ENCODE measurements around the gene TMEM174.

The TMEM174 gene

GRCh38 chr5:73154208-73155006, 18.6 kb upstream of the TMEM174 start:
- DNase-seq, result no peak

DNA sequence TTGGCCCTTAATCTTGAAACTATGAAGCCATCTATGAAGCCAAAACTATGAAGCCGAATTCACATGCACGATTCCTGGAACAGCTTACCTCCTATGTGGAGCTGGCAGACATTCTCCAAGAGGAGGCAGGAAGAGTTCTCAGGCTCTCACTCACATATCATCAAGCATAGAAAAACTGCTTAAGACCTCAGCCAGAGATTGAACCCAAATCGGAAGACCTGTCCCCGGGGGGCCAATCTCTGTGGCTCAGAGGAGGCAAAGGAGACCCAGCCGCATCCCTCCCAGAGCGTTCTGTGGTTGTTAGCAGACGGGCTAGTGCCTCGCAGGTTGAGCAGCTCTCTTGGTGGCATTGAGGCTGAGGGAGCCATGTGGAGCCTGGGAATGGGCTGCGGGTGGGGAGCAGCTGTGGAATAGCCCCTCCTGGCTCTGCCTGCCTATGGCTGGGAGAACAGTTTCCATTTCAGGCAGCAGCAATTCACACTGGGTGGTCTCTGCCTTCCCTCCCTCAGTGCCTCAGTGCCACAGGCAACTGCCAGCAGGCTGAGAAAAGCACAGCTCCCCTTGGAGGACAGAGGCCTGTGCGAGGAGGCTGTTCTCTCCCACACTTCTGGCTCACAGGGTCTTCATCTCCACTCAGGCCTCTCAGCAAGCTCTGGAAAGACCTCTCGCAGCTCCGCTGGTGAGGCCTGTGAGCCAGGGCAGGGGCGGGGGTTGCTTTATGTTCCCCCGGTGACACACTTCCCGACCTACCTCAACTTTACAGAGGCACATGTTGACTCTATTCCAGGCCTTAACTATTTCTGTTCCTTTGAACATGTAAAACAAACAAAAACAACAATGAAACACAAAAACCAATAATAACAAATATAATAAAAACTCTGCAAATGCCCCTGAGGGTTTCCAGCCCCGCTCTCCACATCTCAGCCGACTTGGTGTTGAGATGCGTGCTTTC, 17.4 kb upstream of the TMEM174 start:
- no peak for DNase-seq

GRCh38 chr5:73157414-73158303, 15.3 kb upstream of the TMEM174 start:
- no peak for DNase-seq

GRCh38 chr5:73158313-73158712, 14.7 kb upstream of the TMEM174 start:
- no peak for DNase-seq

GRCh38 chr5:73160239-73160671, 12.7 kb upstream of the TMEM174 start:
- peak in 1 of 2 donors; percentile 37 for DNase-seq

GRCh38 chr5:73170522-73170921, 2.5 kb upstream of the TMEM174 start:
- peak in 1 of 2 donors; percentile 19 for DNase-seq

DNA sequence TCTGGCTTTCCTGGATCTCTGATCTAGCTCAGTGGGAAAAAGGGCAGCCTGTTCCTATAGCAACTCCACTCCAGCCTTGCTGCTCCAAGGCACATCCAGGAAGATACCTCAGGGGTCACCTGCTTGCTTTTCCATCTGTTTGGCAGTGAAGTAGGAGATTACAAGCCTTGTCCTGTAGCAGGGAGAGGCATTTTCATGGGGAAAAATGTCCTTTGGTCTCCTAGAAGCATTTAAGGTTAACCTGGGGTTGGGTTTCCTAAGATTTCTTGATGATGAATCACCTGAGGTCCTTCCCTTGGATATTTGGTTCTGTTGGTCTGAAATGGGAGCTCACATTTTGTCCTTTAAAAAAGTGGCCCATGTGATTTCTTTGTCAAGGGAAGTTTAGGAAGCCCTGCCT, 1.5 kb upstream of the TMEM174 start:
- DNase-seq, result no peak

GRCh38 chr5:73174100-73174815, 1.3 kb downstream of the TMEM174 start:
- DNase-seq, result no peak

DNA sequence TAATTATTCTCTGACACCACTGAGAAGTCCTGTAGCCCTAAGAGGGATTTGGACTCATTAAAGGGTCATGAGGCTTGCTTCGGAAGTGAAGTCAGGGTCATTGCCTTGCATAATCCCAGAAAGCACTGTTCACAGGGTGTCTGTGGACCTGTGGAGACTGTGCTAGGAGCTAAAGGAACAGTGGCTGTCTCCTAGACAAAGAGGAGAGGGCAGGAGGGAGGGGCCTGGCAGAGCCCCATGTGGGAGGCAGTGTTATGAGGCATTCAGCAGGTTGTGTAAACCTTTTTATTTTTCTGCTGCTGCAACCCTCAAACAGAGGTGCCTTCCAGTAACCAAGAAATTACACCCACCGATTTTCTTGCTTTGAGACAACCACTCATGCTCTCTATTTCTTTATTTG, 3.3 kb downstream of the TMEM174 start:
- no peak for DNase-seq

GRCh38 chr5:73178265-73178664, 5.3 kb downstream of the TMEM174 start:
- no peak for DNase-seq

GRCh38 chr5:73179730-73180129, 6.7 kb downstream of the TMEM174 start:
- no peak for DNase-seq

DNA sequence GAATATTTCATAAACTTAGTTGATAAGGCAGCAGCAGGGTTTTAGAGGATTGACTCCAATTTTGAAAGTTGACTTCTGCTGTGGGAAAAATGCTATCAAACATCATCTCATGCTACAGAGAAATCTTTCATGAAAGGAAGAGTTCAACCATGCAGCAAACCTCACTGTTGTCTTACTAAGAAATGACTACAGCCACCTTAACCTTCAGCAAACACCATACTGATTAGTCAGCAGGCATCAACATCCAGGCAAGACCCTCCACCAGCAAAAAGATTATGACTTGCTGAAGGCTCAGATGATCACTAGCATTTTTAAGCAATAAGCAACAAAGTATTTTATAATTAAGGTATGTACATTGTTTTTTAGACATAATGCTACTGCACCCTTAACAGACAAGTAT, 7.6 kb downstream of the TMEM174 start:
- DNase-seq, result no peak

DNA sequence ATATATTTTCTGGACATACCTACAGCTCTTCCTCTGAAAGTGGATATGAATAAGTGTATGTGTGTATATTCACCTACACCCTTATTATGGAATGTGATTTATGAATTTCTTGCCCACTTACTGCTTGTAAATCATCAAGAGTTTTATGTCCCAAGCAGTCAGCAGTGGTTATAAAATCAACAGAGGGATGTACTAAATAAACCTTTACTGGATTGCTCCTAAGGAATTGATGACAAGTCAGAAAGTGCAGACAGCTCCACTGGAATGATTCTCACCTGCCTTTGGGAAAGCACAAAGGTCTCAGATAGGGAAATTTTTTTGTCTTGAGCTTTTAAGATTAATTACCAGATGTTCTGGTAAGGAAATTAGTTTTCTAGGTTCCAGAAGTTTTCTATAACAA, 9.3 kb downstream of the TMEM174 start:
- DNase-seq, result no peak

DNA sequence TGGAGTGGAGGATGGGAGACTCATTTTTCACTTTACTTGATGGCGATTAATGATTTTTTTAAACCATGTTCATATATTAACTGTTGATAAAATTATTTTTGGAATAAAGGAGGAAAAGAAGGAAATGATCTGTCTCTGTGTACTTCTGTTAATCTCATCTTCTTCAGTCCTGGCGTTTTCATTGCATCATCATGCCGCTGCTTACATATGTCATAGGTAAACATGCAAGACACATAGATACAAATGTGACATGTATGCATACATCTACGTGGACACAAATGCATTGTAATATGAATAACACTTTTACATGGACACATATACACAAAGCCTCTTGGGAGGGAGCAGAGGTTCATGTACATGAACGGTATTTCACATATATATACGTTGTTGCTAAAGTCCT, 10.0 kb downstream of the TMEM174 start:
- no peak for DNase-seq

- no peak for DNase-seq
Measured at GRCh38 chr5:73183481-73183891, 10.5 kb downstream of the TMEM174 start.

DNA sequence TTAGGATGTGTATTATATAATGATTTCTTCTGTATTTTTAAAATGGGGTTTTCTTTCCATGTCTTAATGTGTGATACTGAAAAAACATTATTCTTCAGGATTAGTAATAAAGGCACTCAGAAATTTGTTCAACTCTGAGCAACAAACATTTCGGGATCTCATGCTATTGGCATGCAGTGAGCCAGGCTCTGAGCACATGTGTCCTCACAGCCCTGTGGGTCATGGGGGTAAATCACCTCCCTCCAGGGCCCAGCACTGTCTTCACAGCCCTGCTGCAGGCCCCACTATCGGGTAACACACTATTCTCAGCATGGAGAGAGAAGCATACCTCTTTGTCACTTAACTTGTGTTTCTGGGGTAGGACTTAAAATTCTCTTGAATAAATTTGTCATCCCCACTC, 14.0 kb downstream of the TMEM174 start:
- DNase-seq, result no peak

- DNase-seq, result no peak
Measured at GRCh38 chr5:73188764-73189531, 16.0 kb downstream of the TMEM174 start.

- no peak for DNase-seq
Measured at GRCh38 chr5:73189871-73190376, 16.9 kb downstream of the TMEM174 start.

GRCh38 chr5:73192370-73192769, 19.4 kb downstream of the TMEM174 start:
- no peak for DNase-seq

- no peak for DNase-seq
Measured at GRCh38 chr5:73193592-73193991, 20.6 kb downstream of the TMEM174 start.

DNA sequence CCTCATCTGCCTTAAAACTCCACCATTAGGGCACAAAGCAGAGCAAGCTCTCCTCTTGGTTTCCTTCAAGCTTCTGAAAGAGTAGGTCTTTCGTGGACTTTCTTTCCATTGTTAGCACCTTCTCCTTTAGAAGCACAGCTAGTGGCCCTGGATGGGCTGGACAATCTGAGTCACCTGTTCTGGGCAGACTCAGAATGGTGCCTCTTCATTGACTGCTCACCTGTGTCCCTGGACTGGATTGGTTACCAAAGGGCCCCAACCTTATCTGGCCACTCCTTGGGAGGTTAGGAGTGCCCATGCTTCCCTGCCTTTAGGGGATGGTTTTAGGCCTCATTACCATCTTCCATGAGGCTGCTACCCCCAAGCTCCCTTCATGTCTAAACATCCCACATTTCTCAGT, 23.2 kb downstream of the TMEM174 start:
- DNase-seq, result no peak
